SK-N-MC (cell line): ENCODE results near the gene EFNA3.

Source experiments
- DNase-seq: peaks from one replicate; pipeline ENCODE4 v3.0.0-alpha.2; 2011; ENCODE audit warnings: low read depth, low spot score
- H3K27ac ChIP-seq: fragments of 200-600 bp; sonication (generic); 2 replicates; pipeline ENCODE4 v1.5.1; 2016; ENCODE audit warnings: mixed run types
- H3K36me3 ChIP-seq: fragments of 200-600 bp; sonication (generic); 2 replicates; pipeline ENCODE4 v1.6.1; 2017; ENCODE audit warnings: antibody characterized with exemption, low read length, mixed read lengths; ENCODE audit not compliant: insufficient read depth
- H3K4me3 ChIP-seq: fragments of 200-600 bp; sonication (generic); 2 replicates; pipeline ENCODE4 v1.5.1; 2016
- H3K9ac ChIP-seq: fragments of 200-600 bp; sonication (generic); 2 replicates; pipeline ENCODE4 v1.8.0; 2017; ENCODE audit warnings: mixed run types, mixed read lengths; ENCODE audit not compliant: insufficient read length
- H3K9me3 ChIP-seq: fragments of 200-600 bp; sonication (generic); 2 replicates; pipeline ENCODE4 v1.6.1; 2017; ENCODE audit warnings: low read depth, mild to moderate bottlenecking, antibody characterized with exemption, low read length, moderate library complexity, mixed read lengths
- EZH2 ChIP-seq: fragments of 200-600 bp; sonication (generic); IDR thresholded peaks from one replicate; pipeline ENCODE4 v1.6.1; 2017; ENCODE audit warnings: antibody characterized with exemption
- FOXP2 ChIP-seq: optimal IDR thresholded peaks from 2 replicates; pipeline ENCODE3; 2011; ENCODE audit warnings: mild to moderate bottlenecking, moderate library complexity; ENCODE audit not compliant: insufficient read depth; ENCODE audit errors: extremely low read length, control extremely low read depth
- POLR2AphosphoS5 ChIP-seq: IDR thresholded peaks from 2 replicates; pipeline ENCODE4 v1.6.1; 2012; ENCODE audit warnings: mild to moderate bottlenecking, low read depth, low read length, borderline replicate concordance

EFNA3 gene

DNA sequence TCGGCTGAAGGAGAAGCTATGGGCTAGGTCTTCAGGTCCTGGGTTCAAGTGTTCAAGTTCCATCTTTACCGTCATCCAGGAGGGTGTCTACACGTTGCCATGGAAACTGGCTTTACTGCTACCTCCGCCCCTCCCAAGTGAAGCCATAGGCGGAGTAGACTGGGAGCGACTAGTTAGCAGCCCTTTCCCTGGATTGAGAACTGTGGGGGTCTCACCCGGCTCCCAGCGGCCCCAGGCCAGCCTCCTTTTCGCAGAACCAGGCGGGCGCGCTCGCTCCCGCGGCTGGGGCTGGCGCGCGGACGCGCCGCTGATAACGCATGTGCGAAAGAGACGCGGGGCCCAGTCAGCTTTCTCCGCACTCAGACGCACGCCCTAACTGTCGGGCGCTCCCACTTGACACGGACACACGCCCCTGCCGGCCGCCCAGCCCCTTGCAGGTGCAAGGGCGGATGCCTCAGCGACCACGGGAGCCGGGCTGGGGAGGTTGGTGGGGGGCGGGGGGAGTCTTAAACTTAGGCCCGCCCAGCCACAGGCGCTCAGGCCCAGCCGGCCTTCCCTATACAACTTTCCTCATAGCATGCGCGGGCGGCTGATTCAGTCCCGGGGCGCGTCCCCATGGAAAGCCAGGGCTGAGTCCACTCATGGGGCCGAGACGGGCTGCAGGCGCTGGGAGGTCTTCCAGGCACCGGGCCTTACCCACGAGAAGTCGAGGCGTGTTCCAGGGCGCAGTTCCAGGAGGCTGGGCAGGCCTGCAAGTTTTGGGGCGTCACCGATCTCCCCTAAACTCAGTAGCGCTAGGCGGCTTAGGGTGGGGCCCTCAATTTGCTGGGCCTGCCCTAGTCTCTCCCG, 7.7 kb upstream of the EFNA3 start:
- TF ChIP-seq POLR2AphosphoS5 (no peak; the same call in 1 of the 2 replicates), FOXP2 (no peak), EZH2 (no peak)
- H3K9ac ChIP-seq, result no peak overlapping the region
- H3K9me3 ChIP-seq, result no peaks in the 10 kb centered on the region
- DNase-seq, result no peak
- H3K27ac ChIP-seq, result no peak overlapping the region
- H3K36me3 ChIP-seq, result peaks cover 23% of the 10 kb centered on the region; the same call in 1 of the 2 replicates
- no peak overlapping the region for H3K4me3 ChIP-seq

DNA sequence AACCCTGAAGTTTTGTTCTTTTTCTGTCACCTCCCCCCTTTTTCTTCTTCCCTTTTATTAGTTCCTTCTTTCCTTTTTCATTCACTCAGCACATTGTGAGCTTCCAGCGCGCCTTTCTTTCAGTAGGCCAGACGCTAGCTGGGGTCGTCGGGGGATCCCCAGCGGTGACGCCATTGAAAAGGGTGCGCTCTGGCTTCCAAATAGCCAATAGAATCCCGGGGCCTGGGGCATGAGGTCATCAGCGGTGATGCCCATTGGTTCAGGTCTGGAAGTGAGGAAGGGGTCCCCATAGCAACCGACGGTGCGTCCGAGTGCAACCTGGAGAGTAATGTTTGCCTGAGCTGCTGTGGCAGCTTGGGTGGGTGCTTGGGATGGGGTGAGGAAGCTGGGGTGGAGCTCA, 6.9 kb upstream of the EFNA3 start:
- TF ChIP-seq EZH2, result no peak
- no peak for TF ChIP-seq FOXP2
- no peak; the same call in 1 of the 2 replicates for TF ChIP-seq POLR2AphosphoS5
- no peaks in the 10 kb centered on the region for H3K9me3 ChIP-seq
- no peak for DNase-seq
- no peak overlapping the region for H3K4me3 ChIP-seq
- peaks cover 17% of the 10 kb centered on the region; the same call in 1 of the 2 replicates for H3K36me3 ChIP-seq
- no peak overlapping the region for H3K9ac ChIP-seq
- no peak overlapping the region for H3K27ac ChIP-seq

DNA sequence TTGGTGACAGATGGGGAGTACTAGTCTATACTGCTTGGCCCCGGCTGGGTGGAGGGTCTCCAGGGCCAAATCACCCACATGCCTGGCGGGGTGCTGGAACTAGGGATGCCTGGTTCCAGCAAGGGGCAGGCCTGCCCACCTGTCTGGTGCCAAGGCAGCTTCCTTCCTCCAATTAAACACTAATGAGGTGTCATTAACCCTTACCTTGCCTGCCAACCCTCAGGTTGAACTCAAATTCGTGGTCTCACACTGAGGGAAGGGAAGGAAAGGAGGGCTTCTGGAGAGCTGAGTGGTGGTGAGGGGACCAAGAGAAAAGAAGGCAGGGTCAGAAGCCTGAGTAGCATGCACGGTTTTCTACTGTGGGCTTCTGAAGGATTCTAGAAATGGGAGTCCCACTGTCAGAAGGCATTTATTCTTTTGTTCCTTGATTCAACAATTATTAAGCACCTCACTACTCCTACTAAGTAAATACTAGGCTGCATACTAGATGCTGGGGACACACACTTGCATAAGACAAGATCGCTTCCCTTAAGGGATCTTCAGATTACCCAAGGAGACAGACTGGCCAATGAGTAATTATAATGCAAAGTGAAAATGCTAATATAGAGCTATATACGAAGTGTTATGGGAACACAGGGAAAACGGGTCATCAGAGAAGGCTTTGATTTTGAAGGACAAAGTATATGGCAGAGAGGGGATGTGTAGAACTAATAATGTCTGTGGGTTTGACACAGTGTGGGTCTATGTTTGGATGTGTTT, 5.9 kb upstream of the EFNA3 start:
- TF ChIP-seq POLR2AphosphoS5 (no peak), FOXP2 (no peak), EZH2 (no peak)
- Histone ChIP-seq H3K4me3 (no peak overlapping the region), H3K36me3 (peaks cover 11% of the 10 kb centered on the region; the same call in 1 of the 2 replicates), H3K9me3 (no peaks in the 10 kb centered on the region), H3K9ac (no peak overlapping the region), H3K27ac (no peak overlapping the region)
- no peak for DNase-seq

DNA sequence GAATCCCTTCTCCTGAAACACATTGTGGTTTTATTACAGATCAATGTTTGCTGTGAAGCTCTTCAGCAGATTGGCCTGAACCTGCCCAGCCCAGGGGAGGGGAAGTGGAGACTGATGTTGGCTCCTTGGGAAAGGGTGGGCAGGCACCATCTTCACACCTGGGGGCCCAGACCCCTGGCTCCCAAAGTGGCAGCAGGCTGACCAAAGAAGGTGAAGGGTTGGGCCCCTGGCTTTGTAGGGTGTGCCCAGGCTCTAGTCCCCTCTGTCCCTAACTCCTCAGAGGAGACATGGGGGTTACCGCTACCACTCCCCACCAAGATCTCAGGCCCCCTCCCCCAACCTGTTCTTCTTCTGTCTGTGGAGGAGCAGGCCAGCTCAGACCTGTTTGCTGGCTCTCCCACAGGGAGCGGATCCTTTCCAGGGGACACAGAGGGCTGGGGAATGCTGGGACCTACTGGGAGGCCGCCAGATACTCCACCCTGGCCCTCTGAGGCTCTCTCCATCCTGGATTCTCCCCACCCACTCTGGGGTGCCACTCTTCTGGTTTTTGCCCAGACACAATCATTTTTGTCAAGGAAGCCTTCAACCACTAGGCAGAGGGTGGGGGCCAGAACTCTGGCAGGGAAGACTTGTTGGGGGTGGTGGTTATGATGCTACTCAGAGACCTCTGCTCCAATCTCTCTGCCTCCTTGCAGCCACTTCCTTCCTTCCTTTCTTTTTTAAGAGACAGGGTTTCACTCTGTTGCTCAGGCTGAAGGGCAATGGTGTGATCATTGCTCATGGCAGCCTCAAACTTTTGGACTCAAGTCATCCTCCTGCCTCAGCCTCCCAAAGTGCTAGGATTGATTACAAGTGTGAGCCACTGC, 5.0 kb upstream of the EFNA3 start:
- Histone ChIP-seq H3K36me3 (peaks cover 11% of the 10 kb centered on the region; the same call in 1 of the 2 replicates), H3K9ac (no peak overlapping the region), H3K27ac (no peak overlapping the region), H3K4me3 (no peak overlapping the region), H3K9me3 (no peaks in the 10 kb centered on the region)
- DNase-seq, result no peak
- no peak for TF ChIP-seq FOXP2
- TF ChIP-seq POLR2AphosphoS5, result no peak

DNA sequence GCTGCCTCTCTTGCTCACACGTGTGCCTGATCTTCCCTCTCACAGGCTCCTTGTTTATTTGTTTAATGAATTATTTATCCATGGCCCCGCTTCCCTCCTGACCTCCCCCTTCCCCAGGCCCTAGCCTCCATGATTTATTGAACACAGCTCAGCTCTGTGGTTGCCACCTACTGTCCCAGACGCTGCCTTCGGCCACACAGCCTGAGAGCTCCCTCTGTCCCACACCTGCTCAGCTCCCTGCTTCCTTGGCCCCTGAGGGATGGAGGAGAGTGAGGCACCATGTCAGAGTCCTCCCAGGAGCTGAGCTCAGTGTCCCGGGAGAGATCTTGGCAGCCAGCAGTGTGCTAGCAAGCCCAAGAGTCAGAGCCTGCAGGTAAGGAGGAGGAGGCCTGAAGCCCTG, 3.1 kb upstream of the EFNA3 start:
- Histone ChIP-seq H3K9ac (no peak overlapping the region), H3K36me3 (no peaks in the 10 kb centered on the region), H3K4me3 (no peak overlapping the region), H3K9me3 (no peaks in the 10 kb centered on the region), H3K27ac (no peak overlapping the region)
- DNase-seq, result no peak
- TF ChIP-seq EZH2 (no peak), POLR2AphosphoS5 (no peak), FOXP2 (no peak)

DNA sequence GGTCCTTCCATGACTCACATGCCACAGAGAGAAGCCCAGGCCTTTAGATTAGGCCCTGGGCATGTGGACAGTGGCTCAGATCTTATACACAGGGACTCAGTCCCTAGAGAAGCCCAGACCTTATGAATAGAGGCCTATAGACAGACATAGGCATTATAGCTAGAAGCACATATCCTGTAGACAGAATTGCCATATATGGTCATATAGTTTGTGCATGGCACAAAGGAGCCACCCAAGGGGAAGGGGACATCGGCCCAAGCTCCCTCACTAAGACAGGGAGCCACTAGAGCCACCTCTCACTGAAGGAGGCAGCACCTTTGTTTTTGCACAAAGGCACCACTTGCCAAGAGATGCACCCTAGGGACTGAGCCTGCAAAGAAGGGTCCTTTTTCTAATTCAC, 2.3 kb upstream of the EFNA3 start:
- Histone ChIP-seq H3K9me3 (no peaks in the 10 kb centered on the region), H3K36me3 (no peaks in the 10 kb centered on the region), H3K27ac (no peak overlapping the region), H3K9ac (no peak overlapping the region), H3K4me3 (no peak overlapping the region)
- no peak for TF ChIP-seq EZH2
- TF ChIP-seq POLR2AphosphoS5, result no peak
- no peak for TF ChIP-seq FOXP2
- no peak for DNase-seq

DNA sequence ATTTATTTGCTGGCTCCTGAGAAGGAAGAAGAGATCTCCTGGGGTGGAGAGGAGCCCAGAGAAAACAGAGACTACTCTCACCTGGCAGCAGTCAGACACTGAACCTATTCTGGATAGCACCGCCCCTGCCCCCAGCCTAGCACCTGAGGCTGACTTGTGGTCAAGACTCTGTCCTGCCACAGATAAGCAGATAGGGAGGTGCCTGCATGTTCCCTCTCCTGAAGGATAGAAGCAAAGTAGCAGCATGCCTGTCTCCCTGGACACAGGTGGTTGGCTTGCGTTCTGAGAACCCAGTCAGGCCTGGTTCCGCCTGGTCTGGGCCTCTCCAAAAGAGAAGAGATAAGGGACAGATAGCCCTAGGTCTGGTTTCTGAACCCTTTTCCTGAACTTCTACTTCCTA, 1.3 kb upstream of the EFNA3 start:
- H3K9me3 ChIP-seq, result no peaks in the 10 kb centered on the region
- no peak overlapping the region for H3K27ac ChIP-seq
- no peak for DNase-seq
- H3K36me3 ChIP-seq, result no peaks in the 10 kb centered on the region
- H3K4me3 ChIP-seq, result no peak overlapping the region
- no peak overlapping the region for H3K9ac ChIP-seq
- TF ChIP-seq EZH2 (no peak), FOXP2 (no peak), POLR2AphosphoS5 (no peak)

DNA sequence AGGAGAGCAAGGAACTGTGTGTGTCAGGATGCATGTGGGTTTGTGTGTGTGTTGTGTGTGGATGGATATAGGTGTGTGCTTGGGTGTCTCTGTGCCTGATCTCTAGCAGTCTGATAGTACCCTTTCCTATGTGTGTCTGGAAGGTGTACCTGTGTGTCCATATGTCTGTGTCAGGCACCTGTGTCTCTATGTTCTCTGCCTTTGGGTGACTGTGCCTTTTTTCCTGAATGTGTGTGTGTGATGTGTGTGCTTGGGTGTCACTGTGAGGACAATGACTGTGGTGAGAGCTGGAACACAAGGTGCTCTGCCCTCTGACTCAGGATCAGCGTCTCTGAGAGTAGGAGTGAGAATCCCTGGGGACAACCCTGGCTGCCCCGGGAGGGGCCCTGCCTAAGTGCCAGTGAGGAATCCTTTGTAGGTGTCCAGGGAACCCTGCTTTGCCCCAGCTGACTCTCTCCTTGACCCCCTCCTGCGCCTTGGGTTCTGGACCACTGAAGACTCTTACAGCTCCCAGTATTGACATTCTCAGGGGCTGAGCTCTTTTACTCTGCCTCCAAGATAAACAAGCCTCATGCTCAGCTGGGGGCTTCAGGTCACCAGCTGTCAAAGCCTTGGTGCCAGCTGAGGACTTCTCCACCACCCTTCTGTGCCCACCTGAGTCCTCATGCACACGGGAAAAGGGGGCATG, 735 bp upstream of the EFNA3 start:
- TF ChIP-seq POLR2AphosphoS5 (no peak), FOXP2 (no peak), EZH2 (no peak)
- Histone ChIP-seq H3K27ac (no peak overlapping the region), H3K4me3 (peak overlapping the region; percentile 93), H3K36me3 (no peaks in the 10 kb centered on the region), H3K9ac (no peak overlapping the region), H3K9me3 (no peaks in the 10 kb centered on the region)
- DNase-seq, result no peak
